ENCODE data around the gene ZNF552. TPM values are rescaled to one million over a fixed set of nuclear protein-coding genes. Genes with fewer than 3 reads are reported as not detected.
A peak's percentile ranks its signal among the peaks of the same experiment; 100 is the strongest.

ZNF552 gene
- total RNA-seq, 1 donor from 2014 or later: 17.7 TPM

DNA sequence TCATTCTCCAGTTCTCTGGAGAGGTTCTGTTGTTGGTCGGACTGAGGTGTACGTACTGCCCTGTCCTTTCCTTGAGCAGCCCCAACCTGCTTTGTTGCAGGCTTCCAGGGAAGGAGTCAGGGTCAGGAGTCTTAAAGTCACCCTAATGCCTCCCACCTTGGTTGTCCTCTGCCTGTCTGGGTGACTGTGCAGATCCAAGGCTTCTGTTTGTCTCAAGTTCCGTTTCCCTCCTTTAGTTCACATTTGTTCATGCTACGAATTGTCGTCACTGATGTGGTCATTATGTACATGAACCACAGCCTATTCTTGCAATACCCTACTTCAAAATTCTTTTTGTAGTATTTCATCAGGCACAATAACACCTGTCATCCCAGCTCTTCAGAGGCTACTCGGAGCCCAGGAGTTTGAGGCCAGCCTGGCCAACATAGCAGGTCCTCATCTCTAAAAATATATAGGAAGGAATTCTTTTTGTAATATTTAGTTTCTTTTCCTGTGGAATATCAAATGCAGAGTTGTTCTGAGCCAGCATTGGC, 37.9 kb downstream of the ZNF552 start:
- no peak for DNase-seq (ENCODE audit: low read depth)

DNA sequence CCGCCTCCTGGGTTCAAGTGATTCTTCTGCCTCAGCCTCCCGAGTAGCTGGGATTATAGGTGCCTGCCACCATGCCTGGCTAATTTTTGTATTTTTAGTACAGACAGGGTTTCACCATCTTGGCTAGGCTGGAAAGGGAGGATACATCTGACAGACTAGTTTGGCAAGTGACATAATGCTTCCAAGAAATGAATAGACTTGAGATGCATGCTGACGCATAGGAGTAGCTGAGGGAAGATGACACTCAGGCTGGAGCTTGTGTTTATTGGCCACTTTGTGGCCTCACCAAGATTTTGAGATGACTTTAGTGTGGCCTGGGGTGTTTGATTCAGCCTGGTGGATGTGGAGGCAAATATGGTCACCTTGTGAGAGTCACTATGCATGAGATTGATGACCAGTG, 41.2 kb downstream of the ZNF552 start:
- DNase-seq (ENCODE audit: low read depth): no peak

DNA sequence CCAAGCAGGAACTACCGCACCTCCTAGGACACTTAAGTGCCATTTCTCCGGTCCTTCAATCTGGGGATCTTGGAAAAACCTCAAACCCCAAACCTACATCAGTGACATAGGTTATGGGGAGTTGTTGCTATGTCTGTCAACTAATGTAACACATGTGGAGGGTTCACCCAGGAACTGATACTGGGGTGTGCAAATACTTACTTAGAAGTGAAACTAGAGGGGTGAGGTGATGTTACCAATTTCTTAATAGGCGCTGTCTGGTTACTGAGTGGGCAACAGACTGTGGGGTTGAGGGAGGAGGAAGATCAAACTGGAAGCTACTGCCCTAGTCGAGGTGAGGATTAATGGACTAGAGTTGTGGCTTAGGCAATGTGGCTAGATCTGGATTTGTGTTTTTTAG, 43.3 kb downstream of the ZNF552 start:
- DNase-seq (ENCODE audit: low read depth): no peak

DNA sequence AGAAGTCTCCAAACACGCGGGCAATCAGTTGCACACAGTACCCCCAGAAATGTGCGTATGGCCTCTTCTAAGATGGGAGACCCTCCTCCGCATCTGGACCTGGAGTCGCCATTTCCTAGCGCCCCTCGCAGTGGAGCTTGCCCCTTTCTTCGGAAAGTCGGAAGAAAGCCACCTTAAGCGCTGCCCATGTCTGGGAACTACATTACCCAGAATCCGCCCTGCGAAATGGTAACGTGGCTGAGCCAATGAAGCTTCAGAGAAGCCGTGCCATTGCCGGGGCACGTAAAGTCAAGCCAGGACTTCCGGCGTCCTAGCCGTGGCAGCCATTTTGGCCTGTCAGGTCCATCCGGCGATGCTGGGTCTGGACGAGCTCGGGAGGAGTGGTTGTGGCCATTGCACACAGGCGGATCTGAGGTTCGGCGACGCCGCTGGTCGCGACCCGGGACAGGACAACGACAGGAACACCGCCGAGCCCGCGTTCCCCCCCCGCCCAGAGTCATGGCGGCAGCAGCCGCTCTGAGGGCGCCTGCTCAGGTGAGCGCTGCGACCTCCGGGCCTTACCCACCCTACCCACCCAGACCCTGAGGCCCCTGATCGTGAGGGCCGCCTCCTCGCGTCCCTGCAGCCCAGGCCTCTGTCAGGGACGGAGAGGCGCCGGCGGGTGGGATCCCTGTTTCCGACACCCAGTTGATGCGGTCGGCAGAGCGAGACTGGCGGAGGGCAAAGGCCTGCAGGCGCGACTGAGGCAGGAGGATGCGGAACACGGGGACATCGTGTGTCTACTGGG, 45.2 kb downstream of the ZNF552 start, which contains the start of gene ZNF586:
Gene ZNF586 (plus strand): TSS at position 332 of the 787 bp plus-strand sequence. CDS start 167 bp downstream, at position 499.
- DNase-seq (ENCODE audit: low read depth): peak; percentile 91

DNA sequence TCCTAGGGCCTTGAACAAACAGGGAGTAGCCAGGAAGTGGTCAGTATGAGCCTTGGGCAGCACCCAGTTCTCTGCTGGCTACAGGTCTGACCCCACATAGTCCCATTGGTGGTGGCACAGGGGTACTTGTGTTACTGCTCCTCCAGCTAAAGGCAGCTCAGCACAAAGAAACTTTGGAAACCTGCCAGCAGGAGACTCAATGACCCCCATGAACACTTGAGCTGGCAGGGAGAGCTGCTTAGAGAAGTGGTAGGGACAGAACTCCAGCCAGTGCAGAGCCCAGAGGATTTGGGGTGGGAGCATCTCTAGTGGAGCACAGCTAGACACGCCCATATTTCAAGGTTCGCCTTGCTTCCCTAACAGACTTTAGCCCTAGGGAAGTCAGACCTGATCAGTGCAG, 55.6 kb downstream of the ZNF552 start:
- DNase-seq (ENCODE audit: low read depth): no peak

DNA sequence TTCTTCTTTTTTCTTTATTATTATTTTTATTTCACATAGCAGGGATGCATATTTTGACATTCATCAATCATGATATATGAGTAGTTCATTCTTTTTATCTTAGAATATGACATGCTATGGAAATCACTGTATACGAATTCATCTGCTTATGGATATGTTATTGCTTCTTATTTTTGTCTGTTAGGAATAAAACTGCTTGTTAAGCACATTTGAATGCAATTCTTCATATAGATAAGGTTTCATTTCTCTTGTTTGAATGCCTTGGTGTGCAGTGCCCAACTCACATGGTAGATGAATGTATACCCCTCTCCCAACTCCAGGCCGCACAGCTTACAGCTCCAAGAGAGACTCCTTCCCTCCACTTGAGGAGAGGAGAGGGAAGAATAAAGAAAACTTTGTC, 56.8 kb downstream of the ZNF552 start:
- no peak for DNase-seq (ENCODE audit: low read depth)

Other genes with a start within 250 kb of the ZNF552 start
- gene ZNF416, start 236.0 kb downstream of the ZNF552 start, total RNA-seq: 4.3 and 6.4 TPM in 2 replicates
- gene ZIK1, start 230.8 kb downstream of the ZNF552 start, total RNA-seq: 5.0 and 8.3 TPM in 2 replicates
- 3.8 and 11.8 TPM in 2 replicates for gene ZNF530, start 215.0 kb downstream of the ZNF552 start, total RNA-seq
- 15.6 and 23.8 TPM in 2 replicates for gene ZNF134, start 200.7 kb downstream of the ZNF552 start, total RNA-seq
- 7.8 and 17.2 TPM in 2 replicates for gene ZNF211, start 181.7 kb downstream of the ZNF552 start, total RNA-seq
- gene ZSCAN4, start 146.0 kb downstream of the ZNF552 start, total RNA-seq: not detected in 2 replicates
- 6.8 and 8.6 TPM in 2 replicates for gene ZNF551, start 132.9 kb downstream of the ZNF552 start, total RNA-seq
- gene ZNF154, start 105.7 kb downstream of the ZNF552 start, total RNA-seq: 1.7 and 4.2 TPM in 2 replicates
- 5.9 and 10.5 TPM in 2 replicates for gene ZNF671, start 87.3 kb downstream of the ZNF552 start, total RNA-seq
- gene ZNF776, start 68.1 kb downstream of the ZNF552 start, total RNA-seq: 13.2 and 18.5 TPM in 2 replicates
- 16.2 and 18.1 TPM in 2 replicates for gene ZNF586, start 45.2 kb downstream of the ZNF552 start, total RNA-seq
- 29.9 and 35.1 TPM in 2 replicates for gene ZNF587B, start 15.4 kb upstream of the ZNF552 start, total RNA-seq
- gene ZNF587, start 34.9 kb upstream of the ZNF552 start, total RNA-seq: 29.0 and 75.3 TPM in 2 replicates
- 5.2 and 8.7 TPM in 2 replicates for gene ZNF814, start 74.1 kb upstream of the ZNF552 start, total RNA-seq
- gene ZNF417, start 101.7 kb upstream of the ZNF552 start, total RNA-seq: 8.3 and 28.5 TPM in 2 replicates
- gene ZNF418, start 120.5 kb upstream of the ZNF552 start, total RNA-seq: 3.6 and 7.2 TPM in 2 replicates
- 3.5 and 6.8 TPM in 2 replicates for gene ZNF256, start 132.8 kb upstream of the ZNF552 start, total RNA-seq
- gene C19orf18, start 159.6 kb upstream of the ZNF552 start, total RNA-seq: 0.15 TPM in 1 of 2 replicates, not detected in the other
- gene ZNF606, start 187.9 kb upstream of the ZNF552 start, total RNA-seq: 9.6 and 19.9 TPM in 2 replicates
- gene ZSCAN1, start 219.1 kb upstream of the ZNF552 start, total RNA-seq: not detected in 2 replicates
- 2.3 and 7.7 TPM in 2 replicates for gene ZNF135, start 244.4 kb upstream of the ZNF552 start, total RNA-seq

All from renal cortical epithelial cell (primary cell).